Activated CD4-positive, alpha-beta T cell treated with anti-CD3 and anti-CD28 coated beads, Interleukin-2, Interleukin-6, amounts not matched to agents 100 ng/mL and 50 ng/mL, durations not matched to agents 16 hours and 8 hours (primary cell): Measurements from ENCODE around the gene HS1BP3.

ENCODE experiments used
- DNase-seq: peaks from one replicate; pipeline ENCODE4 v3.0.0-alpha.2; 2020

The HS1BP3 gene

DNA sequence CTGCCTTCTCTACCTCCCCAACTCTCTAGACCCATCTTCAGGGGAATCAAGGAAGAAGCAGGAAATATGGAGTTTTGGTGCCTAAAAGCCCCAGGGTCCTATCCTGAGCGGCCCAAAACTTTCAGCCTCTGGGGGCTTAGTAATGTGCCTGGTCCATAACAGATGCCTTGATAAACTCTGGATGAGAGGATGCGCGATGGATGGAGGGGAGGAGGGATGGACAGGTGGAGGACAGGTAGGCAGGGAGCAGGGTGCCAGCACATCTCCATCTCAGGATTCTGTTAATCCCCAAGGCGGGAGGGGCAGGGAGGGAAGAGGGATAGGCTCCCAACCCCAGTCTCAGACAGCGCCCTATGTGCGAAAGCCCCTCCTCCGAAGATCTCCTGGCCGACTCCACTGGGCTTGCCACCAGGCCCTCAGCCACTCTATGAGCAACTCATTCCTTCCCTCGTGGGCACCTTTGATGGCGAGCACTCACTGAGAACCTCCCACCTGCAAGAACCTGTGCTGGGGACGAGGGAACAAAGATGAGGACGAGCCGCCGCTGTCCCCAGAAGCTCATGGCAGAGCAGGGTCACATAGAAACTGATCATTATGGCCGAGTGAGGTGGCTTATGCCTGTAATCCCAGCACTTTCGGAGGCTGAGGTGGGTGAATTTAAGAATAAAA, 23.1 kb downstream of the HS1BP3 start:
- DNase-seq, result no peak

DNA sequence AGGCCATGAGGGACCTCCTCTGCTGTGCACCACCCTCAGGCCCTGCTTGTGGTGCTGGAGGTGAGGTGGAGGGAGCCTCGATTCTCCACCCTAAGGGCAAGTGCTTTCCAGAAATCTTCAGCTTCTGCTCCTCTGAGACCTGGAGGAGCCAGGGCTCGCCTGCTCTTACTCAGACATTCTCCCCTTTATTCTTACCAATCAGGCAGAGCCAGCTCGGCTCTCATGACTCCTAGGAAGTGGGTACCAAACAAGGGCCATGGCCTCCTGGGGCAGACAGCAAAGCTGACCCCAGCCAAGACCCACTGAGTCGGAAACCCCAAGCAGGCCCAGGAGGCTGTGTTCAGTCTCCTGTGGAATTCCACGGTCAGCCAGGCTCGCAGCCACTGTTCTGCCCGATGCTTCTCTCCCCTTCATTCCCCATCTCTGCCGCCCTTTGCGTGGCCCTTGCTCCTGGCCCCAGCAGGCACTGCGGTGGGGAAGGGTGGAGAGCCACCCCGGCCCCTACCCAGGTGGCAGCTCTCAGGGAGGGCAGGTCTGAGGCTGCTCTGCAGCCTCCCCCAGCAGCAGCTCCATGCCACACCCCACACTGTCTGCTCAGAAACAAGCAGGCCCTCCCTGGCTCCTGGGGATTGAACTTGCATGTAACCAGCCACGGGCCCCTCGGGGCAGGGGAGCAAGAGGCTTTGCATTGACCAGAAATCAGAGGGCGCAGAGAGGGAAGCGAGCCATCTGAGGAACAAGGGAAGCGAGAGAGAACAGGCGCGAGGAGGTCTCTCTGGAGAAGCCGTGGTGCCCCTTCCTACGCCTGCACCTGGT, 24.0 kb downstream of the HS1BP3 start:
- DNase-seq, result no peak

DNA sequence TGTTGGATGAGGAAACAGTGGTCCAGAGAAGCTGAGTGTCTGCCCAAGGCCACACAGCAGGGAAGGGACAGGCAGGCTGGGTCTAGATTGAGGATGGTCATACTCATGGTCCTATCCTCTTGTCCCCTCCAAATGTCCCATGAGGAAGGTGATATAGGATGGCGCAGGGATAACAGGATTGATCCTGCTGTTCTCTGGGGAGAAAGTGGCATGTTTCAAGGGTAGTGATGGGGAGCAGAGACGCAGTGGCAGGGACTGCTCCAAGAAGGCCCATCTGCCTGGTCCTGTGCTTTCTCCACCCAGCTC, 24.6 kb downstream of the HS1BP3 start:
- DNase-seq, result no peak

DNA sequence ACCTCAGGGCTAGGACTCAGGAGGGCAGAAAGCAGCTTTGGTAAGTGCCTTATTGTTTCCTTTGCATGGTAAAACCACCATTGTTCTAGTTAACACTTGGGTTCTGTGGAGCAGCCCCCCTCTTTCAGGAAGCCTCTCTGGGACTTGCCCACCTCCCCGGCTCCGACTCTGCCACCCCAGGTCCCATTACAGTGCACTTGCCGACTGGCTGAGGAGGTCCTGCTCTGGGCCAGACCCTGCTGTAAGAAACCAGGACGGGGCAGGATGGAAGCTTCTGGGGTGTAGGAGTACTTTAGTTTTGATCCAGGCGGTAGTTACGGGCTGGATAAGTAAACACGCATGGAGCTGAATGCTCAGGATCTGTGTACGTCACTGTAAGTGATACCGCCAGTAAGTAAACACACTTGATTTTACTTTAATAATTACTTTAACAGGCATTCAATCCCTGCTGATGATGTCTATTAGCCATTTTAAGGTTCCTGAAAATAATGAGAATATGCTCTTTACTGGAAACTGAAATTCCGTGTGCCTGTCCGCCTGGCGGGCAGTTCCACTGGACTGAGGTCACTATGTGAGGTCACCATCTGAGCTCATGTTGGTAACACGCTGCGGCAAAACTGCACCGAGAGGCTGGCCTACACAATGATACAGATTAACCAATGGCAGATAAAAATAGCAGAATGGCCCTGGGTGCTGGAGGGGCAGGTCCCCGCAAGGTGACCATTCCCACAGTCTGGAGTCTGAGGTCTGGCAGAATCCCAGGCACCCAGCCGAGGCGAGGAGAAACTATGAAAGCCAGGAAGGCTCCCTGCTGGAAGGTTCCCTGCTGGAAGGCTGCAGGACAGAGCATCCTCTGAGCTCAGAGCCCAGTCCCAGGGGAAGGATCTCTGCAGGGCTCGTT, 25.2 kb downstream of the HS1BP3 start:
- no peak for DNase-seq

DNA sequence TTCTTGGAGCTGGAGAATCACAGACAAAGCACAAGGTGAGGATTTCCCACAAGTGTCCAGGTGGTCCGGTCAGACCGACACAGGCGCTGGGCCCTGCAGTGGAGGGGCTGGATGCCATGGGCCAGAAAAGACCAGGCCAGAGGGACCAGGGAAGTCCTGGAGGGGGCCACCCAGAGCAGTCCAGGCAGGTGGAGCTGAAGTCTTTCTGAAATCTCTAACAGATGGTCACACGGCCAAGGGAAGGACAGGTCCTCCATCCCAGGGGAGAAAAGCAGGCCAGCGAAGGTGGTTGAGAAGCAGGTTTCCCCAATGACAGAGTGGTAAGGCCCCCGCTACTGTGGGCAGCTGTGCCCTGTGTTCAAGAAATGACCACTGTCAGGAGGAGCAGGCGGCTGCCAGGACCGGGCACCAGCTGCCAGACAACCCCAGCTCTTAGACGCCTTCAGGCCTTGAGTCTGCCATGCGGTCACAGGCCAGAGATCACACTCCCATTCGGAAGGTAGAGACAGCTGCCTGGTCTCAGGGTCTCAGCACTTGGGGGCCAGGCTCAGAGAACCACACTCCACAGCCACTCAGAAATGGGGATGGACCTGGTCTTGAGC, 25.9 kb downstream of the HS1BP3 start:
- no peak for DNase-seq

DNA sequence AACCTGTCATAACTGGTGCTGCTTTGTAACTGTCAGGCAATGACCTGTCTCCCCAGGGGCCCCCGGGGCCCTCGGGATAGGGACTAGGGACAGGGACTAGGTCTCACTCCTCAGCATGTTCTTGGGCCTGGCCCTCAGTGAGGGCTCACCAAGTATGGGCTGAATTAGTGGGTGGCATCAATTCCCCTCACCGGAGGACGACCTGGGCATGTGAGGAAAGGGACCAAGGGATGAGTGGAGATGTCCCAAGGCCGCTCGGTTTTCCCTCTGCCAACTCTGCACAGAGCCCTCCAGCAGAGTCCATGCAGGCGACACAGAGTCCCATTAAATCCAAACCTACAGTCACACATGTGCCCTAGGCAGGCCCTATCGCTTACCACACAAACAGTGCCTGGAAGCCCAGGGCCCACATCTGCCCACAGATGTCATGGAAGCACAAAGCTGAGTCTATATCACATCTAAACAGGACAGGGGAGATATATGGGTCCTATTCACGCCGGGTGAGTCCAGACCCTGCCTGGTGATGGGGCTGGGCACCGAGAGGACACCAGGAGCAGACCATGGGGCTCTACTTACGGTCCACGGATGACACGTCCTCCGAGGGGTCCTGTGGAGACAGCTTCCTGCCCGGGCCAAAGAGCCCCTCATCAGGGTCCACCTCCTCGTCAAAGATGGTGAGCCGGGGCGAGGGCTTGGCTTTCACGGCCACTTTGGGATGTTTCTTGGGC, 26.6 kb downstream of the HS1BP3 start:
- no peak for DNase-seq

DNA sequence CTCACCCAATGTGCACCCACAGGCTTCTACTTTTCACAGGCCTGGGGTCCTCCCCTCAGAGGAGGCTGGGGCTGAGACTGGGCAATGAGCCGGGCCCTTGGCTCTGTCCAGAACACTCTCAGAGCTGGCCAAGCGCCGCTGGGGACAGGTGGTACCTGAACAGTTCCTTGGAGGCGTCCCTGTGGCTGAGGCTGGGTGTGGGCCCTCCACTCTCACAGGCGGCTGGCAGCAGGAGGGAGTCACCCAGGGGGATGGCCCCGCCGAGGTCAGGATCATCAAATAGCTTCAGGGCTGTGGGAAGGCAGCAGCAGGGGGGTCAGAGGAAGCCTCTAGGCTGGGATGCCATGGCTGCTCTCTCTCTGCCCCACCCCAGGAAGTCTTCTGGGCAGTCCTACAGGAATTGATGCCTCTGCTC, 27.1 kb downstream of the HS1BP3 start:
- no peak for DNase-seq

DNA sequence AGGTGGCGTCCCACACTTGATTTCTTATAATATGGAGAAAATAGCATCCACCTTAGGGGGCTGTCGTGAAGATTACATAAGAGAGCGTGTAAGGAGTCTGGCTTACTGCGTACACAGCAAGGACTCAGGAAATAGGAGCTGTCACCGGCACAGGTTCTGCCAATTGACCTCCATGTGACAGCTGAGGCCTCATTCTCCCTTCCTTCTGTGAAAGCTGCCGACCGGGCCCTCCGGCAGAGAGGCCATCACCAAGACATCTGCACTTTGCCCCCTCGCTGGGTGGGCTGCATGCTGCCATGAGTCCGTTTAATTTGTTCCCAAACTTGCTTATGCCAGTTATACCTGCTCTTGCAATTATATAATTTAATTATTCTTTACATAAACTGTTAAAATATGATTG, 27.7 kb downstream of the HS1BP3 start:
- DNase-seq, result no peak

DNA sequence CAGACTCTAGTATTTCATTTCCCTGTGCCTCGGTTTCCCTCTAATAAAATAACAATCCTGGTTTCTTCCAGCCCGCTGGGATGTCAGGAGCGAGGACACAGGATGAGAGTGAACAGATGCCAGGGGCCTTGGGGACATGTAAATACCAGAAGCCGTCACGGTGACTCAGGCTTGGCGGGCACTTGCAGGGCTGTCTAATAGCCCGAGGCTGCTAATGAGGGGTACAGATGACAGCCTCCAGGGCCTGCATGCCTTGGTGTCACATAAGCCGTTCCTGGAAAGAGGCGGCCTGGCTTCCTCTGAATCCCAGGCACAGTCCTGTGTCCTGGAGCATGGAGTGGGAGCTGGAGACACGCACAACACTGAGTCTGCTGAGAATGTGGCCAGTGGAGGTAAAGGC, 28.2 kb downstream of the HS1BP3 start:
- no peak for DNase-seq

DNA sequence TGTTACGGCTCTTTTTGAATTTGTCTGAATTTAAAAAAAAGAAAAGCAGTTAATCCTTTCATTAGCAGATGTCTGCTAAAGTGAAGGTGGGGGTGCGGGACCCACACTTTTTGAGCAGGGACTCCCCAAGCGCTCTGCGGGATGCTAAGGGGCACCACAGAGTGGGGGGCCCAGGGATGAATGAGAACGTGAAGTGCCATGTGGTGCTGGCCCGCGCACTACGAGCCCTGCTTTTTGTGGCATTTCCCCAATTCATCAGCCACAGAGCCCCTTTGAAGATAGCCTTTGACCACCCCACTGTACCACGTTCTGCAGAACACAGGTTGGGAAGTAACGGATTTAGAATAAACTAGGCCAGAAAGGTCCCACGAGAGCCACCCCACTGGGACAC, 28.6 kb downstream of the HS1BP3 start:
- DNase-seq, result no peak

DNA sequence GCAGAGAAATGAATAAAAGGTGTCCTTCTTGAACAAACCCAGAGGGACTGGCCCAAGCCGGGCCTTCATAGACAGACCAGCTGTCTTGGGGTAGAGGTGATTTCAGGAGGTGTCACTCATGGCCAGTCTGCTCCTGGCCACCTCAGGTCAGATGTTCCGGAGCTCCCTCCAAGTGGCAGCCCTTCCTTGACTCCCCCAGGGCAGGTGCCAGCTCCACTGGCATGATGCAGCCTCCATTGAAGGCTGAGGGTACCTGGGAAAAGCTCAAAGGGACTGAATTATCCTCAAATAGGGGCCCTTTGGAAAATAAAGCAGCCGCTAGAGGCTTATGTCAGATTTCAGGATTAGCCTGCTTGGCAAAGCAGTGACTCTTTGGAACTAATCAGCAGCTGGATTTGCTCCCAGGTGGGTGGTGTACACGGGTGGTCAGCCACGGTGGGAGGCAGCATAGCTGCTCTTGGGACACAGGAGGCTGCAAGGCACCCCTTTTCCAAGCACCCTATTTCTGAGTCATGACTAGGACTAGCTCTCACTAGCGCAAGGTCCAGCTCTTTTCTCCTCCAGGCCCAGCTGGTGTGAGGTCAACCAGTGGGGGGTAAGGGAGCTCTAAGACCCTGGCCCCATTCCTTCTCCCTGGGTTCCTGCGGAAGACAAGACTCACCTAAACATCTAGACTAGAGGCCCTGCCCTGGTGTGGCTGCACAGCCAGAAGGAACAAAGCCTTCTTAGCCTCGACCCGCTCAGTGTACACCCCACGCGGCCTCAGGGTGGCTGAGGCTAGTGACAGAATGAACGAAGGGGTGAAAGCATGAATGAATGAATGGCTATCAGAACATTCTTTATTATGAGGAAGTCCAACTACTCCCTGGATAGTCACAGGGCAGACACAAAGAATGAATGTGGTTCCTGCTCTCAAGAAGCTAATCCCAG, 29.3 kb downstream of the HS1BP3 start:
- DNase-seq, result no peak

DNA sequence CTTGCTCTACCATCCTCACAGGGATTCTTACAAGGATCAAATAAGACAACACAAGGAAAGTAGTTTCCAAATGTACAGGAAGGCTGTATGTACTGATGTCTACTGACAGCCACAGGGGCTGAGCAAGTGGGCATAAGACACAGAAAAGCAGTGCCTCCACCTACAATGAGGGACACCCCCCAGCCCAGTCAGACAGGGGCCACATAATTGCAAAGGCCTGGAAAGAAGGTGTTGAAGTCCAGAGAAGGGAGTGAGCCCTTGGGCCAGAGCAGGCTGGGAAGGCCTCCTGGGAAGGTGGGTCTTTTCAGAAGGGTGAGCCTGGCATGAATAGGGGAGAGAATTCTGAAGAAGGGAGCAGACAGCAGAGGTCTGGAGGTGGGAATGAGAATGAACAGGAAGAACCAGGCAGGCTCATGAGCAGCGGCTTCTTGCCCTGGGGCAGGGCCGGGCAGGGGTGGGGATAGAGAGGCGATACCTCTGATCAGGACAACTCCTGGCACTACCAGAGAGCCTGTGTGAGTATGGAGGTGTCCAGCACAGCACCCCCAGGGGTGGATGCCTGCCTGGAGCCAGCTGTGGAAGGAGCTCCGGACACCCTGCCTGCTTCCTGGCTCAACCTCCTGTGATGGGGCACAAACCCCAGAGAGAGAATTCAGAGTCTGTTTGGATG, 30.1 kb downstream of the HS1BP3 start:
- no peak for DNase-seq

DNA sequence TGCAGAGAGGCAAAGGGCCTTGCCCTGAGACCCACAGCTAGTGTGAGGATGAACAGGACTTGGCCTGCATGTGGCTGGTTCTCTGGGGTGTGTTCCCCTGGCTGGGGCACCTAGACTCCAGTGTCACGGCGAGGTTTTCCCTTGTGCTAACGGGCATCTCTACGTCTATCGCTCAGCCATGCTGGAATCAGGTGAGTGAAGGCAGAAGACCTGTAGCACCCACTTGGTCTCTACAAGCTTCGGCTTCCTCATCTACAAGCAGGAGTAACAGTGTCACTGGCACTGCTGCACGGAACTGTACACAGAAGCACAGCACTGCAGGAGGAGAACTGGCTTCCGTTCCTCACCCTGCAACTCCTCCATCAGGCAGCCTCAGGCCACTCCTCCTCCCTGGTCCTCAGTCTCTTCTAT, 30.6 kb downstream of the HS1BP3 start:
- no peak for DNase-seq

DNA sequence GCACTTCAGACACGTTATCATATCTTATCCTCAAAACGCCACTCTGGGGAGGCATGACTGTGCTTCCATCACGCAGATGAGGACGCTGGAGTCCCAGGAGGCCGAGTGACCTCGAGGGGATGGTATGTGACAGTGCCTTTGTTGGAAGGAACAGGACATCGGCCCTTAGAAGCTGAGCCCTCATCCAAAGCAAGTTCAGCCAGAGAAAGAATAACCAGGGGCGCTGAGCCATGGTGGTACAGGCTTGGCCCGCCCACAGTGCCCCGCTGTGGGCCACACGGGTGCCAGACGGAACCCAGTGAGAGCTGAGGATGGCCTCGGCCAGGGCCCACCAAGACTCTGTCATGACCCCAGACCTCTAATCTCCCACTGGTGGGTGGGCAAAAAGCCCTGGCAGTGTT, 31.3 kb downstream of the HS1BP3 start:
- no peak for DNase-seq

DNA sequence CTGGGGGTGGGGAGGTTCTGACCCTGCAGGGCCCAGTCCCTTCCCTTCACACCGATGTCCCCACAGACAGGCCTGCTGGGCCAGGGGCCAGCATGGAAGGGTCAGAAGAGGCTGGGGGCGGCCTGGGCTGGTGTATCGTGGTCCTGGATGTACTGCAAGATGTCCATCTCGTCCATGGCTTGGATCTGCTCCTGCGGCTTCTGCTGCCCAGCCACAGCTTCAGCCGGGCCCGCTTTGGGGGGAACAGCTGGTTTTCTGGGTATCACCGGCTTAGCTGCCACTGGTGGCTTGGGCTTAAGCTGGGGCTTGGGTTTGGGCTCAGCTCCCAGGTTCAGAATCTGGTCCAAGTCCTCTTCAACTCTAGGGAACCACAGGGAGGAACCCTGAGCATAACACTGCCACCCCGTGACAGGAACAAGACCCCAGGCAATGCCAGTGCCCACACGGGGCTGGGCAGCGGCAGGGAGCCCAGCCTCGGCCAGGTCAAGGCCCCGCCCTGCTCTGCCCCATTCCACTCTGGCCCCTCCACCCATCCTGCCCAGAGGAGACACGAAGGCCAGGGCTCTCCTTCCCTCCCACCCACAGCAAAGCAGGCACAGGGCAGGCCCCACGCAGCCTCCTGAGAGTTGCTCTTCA, 31.9 kb downstream of the HS1BP3 start:
- no peak for DNase-seq

DNA sequence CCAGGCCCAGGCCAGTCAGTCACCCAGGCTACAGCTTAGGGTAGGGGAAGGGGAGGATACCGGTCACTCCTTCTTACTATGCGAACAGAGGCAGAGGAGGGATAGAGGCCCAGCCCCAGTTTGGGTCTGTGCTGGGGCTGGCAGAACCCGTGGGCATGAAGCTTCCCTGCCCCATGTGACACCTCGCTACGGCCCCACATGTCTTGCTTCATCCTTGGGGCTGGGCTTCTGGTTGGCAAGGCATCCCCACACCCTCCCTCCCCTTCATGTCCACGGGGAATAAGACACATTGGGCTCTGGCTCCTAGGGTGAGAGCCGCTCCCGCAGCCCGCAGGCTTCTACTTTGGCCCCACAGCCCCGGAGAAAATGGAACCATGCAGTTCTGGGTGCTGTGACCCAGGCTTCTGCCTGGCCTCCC, 32.4 kb downstream of the HS1BP3 start:
- no peak for DNase-seq

DNA sequence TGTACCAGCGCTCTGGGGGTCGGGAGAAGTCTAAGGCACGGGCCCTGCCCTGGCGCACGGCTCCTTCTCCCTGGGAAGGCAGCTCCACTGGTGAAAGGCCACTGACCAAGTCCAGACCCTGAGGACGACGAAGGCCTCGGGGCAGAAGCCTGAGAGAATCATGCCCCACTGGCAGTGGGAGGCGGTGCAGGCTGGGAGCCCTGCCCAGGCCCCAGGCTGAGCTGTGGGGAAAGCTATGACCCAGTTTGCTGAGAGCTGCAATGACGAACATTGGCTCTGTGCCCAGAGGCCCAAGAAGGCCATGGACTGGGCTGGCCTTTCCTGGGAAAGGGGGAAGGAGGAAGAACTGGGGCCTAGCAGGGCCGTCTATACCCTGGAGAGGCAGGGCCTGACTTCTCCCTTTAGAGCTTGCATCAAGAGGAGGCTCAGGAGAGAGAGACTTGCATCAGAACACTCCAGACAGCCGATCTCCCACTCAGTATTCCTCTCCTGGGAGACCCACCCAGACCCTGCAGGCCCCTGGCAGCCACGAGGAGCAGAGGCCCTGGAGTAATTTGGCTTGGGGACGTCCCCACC, 32.9 kb downstream of the HS1BP3 start:
- DNase-seq, result no peak

DNA sequence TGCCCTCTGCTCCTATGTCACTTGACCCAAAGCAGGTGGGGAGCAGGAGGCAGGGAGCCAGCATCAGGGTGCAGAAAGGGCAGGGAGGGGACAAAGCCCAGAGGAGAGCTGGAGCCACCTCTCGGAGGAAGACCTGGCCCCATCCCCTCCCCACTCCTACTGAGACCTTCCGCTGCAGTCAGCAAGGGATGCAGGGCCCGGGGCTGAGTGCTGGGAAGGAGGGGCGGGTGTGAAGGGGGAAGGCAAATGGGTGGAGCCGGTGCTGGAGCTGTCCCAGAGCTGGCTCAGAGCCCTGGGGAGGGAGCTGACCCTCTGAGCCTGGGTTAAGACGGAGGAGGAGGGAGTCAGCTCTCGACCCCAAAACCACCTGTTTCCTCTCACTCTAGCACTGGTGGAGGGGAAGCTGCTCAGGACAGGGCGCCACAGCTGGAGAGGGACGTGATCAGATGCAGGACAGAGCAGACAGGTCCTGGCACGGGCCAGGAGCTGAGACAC, 33.8 kb downstream of the HS1BP3 start:
- DNase-seq, result no peak

DNA sequence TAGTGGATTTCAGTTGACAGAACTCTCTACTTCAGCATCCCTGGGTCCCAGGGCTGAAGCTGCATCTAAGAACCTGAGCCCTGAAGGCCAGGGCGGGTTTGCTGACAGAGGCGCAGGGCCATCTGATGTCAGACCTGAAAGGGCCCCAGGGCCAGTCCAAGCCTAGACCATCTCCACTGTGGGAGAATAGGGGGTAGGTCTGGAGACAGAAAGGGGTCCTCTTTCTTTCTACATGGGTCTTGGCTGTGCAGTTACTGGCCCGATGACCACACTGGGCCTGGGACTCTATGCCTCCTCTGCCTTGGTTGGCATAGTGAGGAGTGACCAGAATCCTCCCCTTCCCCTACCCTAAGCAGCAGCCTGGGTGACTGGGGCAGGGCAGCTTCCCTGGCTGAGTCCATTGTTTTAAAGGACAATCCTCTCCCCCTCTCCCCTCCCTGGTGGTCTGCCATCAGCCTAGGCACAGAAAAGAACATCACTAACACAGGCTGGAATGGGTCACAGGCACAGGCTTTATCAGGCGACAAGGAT, 34.5 kb downstream of the HS1BP3 start:
- no peak for DNase-seq
